ENCODE results near the gene TFF3.

DNA sequence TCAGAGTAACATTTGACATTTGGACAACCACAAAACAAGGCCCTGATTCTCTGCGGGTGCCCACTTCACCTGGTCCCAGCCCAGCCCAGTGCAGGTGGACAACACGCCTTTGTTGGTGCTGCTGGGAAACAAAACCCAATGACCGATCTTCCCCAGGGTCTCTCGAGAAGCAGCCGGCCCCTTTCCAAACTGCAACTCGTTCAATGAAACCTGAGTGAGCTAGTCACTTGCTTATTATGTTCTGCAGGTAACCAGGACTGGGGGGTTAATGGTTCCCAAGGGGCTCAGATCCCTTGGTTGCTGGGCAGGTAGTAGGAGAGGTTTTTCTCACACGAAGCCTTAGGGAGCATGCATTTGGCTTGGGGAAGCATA, 53.4 kb downstream of the TFF3 start:
- no peak for TF ChIP-seq CTCF (tag by site-specific recombination; IDR thresholded peaks at IDR 0.05)
- no peak for TF ChIP-seq ZNF600 (tag by site-specific recombination; IDR thresholded peaks at IDR 0.05)
- TF ChIP-seq, protein P1, sequence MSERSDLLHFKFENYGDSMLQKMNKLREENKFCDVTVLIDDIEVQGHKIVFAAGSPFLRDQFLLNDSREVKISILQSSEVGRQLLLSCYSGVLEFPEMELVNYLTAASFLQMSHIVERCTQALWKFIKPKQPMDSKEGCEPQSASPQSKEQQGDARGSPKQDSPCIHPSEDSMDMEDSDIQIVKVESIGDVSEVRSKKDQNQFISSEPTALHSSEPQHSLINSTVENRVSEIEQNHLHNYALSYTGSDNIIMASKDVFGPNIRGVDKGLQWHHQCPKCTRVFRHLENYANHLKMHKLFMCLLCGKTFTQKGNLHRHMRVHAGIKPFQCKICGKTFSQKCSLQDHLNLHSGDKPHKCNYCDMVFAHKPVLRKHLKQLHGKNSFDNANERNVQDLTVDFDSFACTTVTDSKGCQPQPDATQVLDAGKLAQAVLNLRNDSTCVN (tag by site-specific recombination; optimal IDR thresholded peaks at IDR 0.05), result no peak
- no peak for TF ChIP-seq KLF8 (tag by site-specific recombination; IDR thresholded peaks at IDR 0.05)
- no peak for TF ChIP-seq ZBTB1 (tag by site-specific recombination; IDR thresholded peaks at IDR 0.05)
- TF ChIP-seq OVOL3 (tag by site-specific recombination; IDR thresholded peaks at IDR 0.05), result no peak
- 0 out of 2 replicates have a peak, but pooled peaks have one; percentile 71 for TF ChIP-seq TRIM28 (IDR thresholded peaks at IDR 0.05; ENCODE audit: borderline replicate concordance, low read length)
- no peak for TF ChIP-seq ZNF214 (tag by site-specific recombination; IDR thresholded peaks at IDR 0.05; ENCODE audit: borderline replicate concordance)
- no peak for TF ChIP-seq PATZ1 (tag by site-specific recombination; IDR thresholded peaks at IDR 0.05)
- no peak for TF ChIP-seq ZNF10 (tag by site-specific recombination; IDR thresholded peaks at IDR 0.05)
